ENCODE data around the gene RBM38. TPM values are rescaled to one million over a fixed set of nuclear protein-coding genes. Genes with fewer than 3 reads are reported as not detected.

RBM38 gene
- total and polyA plus RNA-seq, 9 of the 15 experiments (the other 6 are each of a cell fraction or from before 2014, with no cell fraction given): 0.28 to 82.4 (median 33.2) TPM

- TF ChIP-seq JUN (IDR thresholded peaks at IDR 0.05; ENCODE audit: borderline replicate concordance, low read depth, low read length) (peak; percentile 17; the same call in 1 of the 2 replicates), JUN (CRISPR knock-in tag; IDR thresholded peaks at IDR 0.05; ENCODE audit: borderline replicate concordance) (no peak), MGA (IDR thresholded peaks at IDR 0.05) (peak; percentile 74), KDM1A (IDR thresholded peaks at IDR 0.05) (peak; percentile 68 to 72; a peak in 3 of 4 replicates), RB1 (IDR thresholded peaks at IDR 0.05; ENCODE audit: low read depth) (peak; percentile 39; the same call in 1 of the 2 replicates), CTCF (IDR thresholded peaks at IDR 0.05 in 2 of 3, conservative IDR thresholded peaks at IDR 0.05 in 1 of 3; ENCODE audit: insufficient read depth in 2 of 3, low read depth in 1 of 3, low read length in 3 of 3) (peak; percentile 88 to 94 (median 91)), RBM25 (IDR thresholded peaks at IDR 0.05; ENCODE audit: low read depth, low read length, severe bottlenecking) (peak; percentile 93), CBX2 (IDR thresholded peaks at IDR 0.05; ENCODE audit: insufficient read depth, low read length, poor library complexity, severe bottlenecking) (no peak), ARHGAP35 (IDR thresholded peaks at IDR 0.05; ENCODE audit: partially characterized antibody) (no peak), PRPF4 (IDR thresholded peaks at IDR 0.05; ENCODE audit: insufficient read depth, low read depth, low read length, poor library complexity, severe bottlenecking) (no peak), MYNN (IDR thresholded peaks at IDR 0.05) (0 out of 2 replicates have a peak, but pooled peaks have one; percentile 33), MYNN (CRISPR knock-in tag; IDR thresholded peaks at IDR 0.05) (no peak)
Observed at GRCh38 chr20:57381596-57382503, 9.3 kb upstream of the RBM38 start (continued).
